Mammary epithelial cell (primary cell): ENCODE data around the gene GSTO1.

ENCODE experiments used
- CTCF ChIP-seq, 2 donors: IDR thresholded peaks in 1 of 2; conservative IDR thresholded peaks in 1 of 2; 2 replicates each; pipeline ENCODE4 v1.5.1; 2011 to 2012; ENCODE audit warnings: inconsistent platforms in 2 of 2, low read length in 2 of 2, mild to moderate bottlenecking in 2 of 2, control low read depth in 1 of 2, low read depth in 1 of 2; ENCODE audit not compliant: insufficient read depth in 1 of 2; ENCODE audit errors: extremely low read depth in 1 of 2
- EZH2 ChIP-seq: IDR thresholded peaks from 2 replicates; pipeline ENCODE4 v1.6.1; 2012; ENCODE audit warnings: low read length, inconsistent platforms, borderline replicate concordance

GRCh38 chr10:104230490-104230889 lies 24.2 kb upstream of the GSTO1 start:
- TF ChIP-seq CTCF (conservative IDR thresholded peaks at IDR 0.05 in 1 of 2, IDR thresholded peaks at IDR 0.05 in 1 of 2; ENCODE audit: extremely low read depth in 1 of 2, insufficient read depth in 1 of 2, low read depth in 1 of 2, low read length in 2 of 2), result no peak
- TF ChIP-seq EZH2, result no peak
